Vagina (tissue), 2 donors: ENCODE measurements around the gene BRSK2.

ENCODE experiments used
- POLR2A ChIP-seq, 2 donors: fragments of 450-650 bp; IDR thresholded peaks; one replicate each; pipeline ENCODE4 v1.6.1; 2017; ENCODE audit warnings: antibody characterized with exemption in 2 of 2, mild to moderate bottlenecking in 2 of 2, moderate library complexity in 2 of 2
- POLR2AphosphoS5 ChIP-seq, 2 donors: sonication (generic); formaldehyde crosslinking; IDR thresholded peaks; one replicate each; pipeline ENCODE4 v1.9.0; 2017; ENCODE audit warnings: antibody characterized with exemption in 2 of 2, mild to moderate bottlenecking in 2 of 2, low read depth in 1 of 2; ENCODE audit not compliant: insufficient read depth in 1 of 2
- TF ChIP-seq, protein P1 (sequence below), 3 experiments: fragments of 450-650 bp in 2 of 3; fragments of 200-600 bp in 1 of 3; sonication (generic) in 1 of 3; IDR thresholded peaks; one replicate each; pipeline ENCODE4 v1.5.1; 2017 to 2019; ENCODE audit warnings: antibody characterized with exemption in 3 of 3, mild to moderate bottlenecking in 2 of 3, moderate library complexity in 2 of 3

DNA sequence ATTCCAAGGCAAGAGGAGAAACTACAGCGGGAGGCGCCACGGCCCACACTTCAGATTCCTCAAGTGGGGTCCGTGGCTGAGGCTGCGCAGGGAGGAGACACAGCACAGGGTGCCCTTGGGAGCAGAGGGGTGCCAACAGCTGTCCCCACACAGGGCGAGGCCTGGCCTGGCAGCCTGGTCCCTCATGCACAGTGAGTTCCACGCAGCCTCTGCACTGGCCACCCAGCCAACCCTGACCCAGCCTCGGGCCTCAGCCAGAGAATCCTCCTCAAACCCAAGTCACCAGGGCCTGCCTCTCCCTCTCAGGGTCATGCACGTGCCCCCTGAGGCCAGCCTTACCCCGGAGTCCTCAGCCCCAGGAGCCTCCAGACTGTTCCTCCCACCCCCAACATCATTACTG is 119.3 kb downstream of the BRSK2 start:
- TF ChIP-seq, protein P1, sequence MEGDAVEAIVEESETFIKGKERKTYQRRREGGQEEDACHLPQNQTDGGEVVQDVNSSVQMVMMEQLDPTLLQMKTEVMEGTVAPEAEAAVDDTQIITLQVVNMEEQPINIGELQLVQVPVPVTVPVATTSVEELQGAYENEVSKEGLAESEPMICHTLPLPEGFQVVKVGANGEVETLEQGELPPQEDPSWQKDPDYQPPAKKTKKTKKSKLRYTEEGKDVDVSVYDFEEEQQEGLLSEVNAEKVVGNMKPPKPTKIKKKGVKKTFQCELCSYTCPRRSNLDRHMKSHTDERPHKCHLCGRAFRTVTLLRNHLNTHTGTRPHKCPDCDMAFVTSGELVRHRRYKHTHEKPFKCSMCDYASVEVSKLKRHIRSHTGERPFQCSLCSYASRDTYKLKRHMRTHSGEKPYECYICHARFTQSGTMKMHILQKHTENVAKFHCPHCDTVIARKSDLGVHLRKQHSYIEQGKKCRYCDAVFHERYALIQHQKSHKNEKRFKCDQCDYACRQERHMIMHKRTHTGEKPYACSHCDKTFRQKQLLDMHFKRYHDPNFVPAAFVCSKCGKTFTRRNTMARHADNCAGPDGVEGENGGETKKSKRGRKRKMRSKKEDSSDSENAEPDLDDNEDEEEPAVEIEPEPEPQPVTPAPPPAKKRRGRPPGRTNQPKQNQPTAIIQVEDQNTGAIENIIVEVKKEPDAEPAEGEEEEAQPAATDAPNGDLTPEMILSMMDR (IDR thresholded peaks at IDR 0.05) = no peak
- TF ChIP-seq POLR2A (IDR thresholded peaks at IDR 0.05) (no peak), POLR2AphosphoS5 (IDR thresholded peaks at IDR 0.05; ENCODE audit: insufficient read depth in 1 of 2, low read depth in 1 of 2) (no peak)
